ENCODE data around the gene CNOT2.
A peak's percentile ranks its signal among the peaks of the same experiment; 100 is the strongest.

Gene CNOT2

GRCh38 chr12:70251226-70251625 lies 8.0 kb downstream of the CNOT2 start:
- no peak overlapping the region for H3K14ac ChIP-seq (ENCODE audit: low read length)
- H3K27ac ChIP-seq (ENCODE audit: low read depth, low read length): no peak overlapping the region
- H3K27me3 ChIP-seq (ENCODE audit: insufficient read depth, low read length): no peaks in the 10 kb centered on the region
- H3K9me3 ChIP-seq (ENCODE audit: insufficient read depth, low read depth, low read length): no peaks in the 10 kb centered on the region
- H2AK5ac ChIP-seq (ENCODE audit: low read length): no peak overlapping the region
- H2AFZ ChIP-seq (ENCODE audit: insufficient read depth, low read length, poor library complexity): no peak overlapping the region
- peak overlapping the region; percentile 69 for H3K4ac ChIP-seq (ENCODE audit: low read depth, low read length)
- H2BK5ac ChIP-seq (ENCODE audit: low read depth, low read length, poor library complexity): no peak overlapping the region
- H3K9ac ChIP-seq (ENCODE audit: low read length): no peak overlapping the region
- no peak overlapping the region for H3K23ac ChIP-seq (ENCODE audit: low read length)
- no peak overlapping the region for H2BK12ac ChIP-seq (ENCODE audit: low read length)
- no peak overlapping the region for H4K91ac ChIP-seq (ENCODE audit: low read depth, low read length)
- H3K36me3 ChIP-seq (ENCODE audit: control insufficient read depth in 1 of 2, insufficient read depth in 2 of 2, low read length in 2 of 2): no peaks in the 10 kb centered on the region
- WGBS (ENCODE audit: extremely low coverage, insufficient coverage, insufficient read length): no CpG with 5 or more reads among the region's 2 CpGs
- no peak overlapping the region for H4K8ac ChIP-seq (ENCODE audit: low read depth, low read length)
- H3K4me2 ChIP-seq (ENCODE audit: low read length): no peak overlapping the region
- H3K79me1 ChIP-seq (ENCODE audit: low read length): no peaks in the 10 kb centered on the region
- H4K12ac ChIP-seq (ENCODE audit: low read depth, low read length): no peak overlapping the region
- H3K79me2 ChIP-seq (ENCODE audit: control insufficient read depth, insufficient read depth, low read length, poor library complexity): peaks cover 2% of the 10 kb centered on the region
- no peaks in the 10 kb centered on the region for H3K4me1 ChIP-seq (ENCODE audit: control insufficient read depth in 1 of 2, insufficient read depth in 2 of 2, low read length in 2 of 2)
- no peak overlapping the region for H3K18ac ChIP-seq (ENCODE audit: low read length)
- DNase-seq: no peak
- no peak overlapping the region for H3K4me3 ChIP-seq (ENCODE audit: low read depth, low read length)
- no peak overlapping the region for H2BK120ac ChIP-seq (ENCODE audit: insufficient read depth, low read length, poor library complexity)

GRCh38 chr12:70251661-70252060 lies 8.4 kb downstream of the CNOT2 start:
- Histone ChIP-seq H3K4me2 (ENCODE audit: low read length) (no peak overlapping the region), H3K36me3 (ENCODE audit: control insufficient read depth in 1 of 2, insufficient read depth in 2 of 2, low read length in 2 of 2) (no peaks in the 10 kb centered on the region), H2AFZ (ENCODE audit: insufficient read depth, low read length, poor library complexity) (no peak overlapping the region), H3K27ac (ENCODE audit: low read depth, low read length) (no peak overlapping the region), H3K9me3 (ENCODE audit: insufficient read depth, low read depth, low read length) (no peaks in the 10 kb centered on the region), H3K23ac (ENCODE audit: low read length) (no peak overlapping the region), H3K14ac (ENCODE audit: low read length) (no peak overlapping the region), H4K12ac (ENCODE audit: low read depth, low read length) (no peak overlapping the region), H4K8ac (ENCODE audit: low read depth, low read length) (no peak overlapping the region), H4K91ac (ENCODE audit: low read depth, low read length) (no peak overlapping the region), H3K79me2 (ENCODE audit: control insufficient read depth, insufficient read depth, low read length, poor library complexity) (peaks cover 2% of the 10 kb centered on the region), H2BK5ac (ENCODE audit: low read depth, low read length, poor library complexity) (no peak overlapping the region), H2AK5ac (ENCODE audit: low read length) (no peak overlapping the region), H3K4me3 (ENCODE audit: low read depth, low read length) (no peak overlapping the region), H3K27me3 (ENCODE audit: insufficient read depth, low read length) (no peaks in the 10 kb centered on the region), H3K4me1 (ENCODE audit: control insufficient read depth in 1 of 2, insufficient read depth in 2 of 2, low read length in 2 of 2) (no peaks in the 10 kb centered on the region), H3K9ac (ENCODE audit: low read length) (no peak overlapping the region), H2BK120ac (ENCODE audit: insufficient read depth, low read length, poor library complexity) (no peak overlapping the region), H2BK12ac (ENCODE audit: low read length) (no peak overlapping the region), H3K18ac (ENCODE audit: low read length) (no peak overlapping the region), H3K79me1 (ENCODE audit: low read length) (no peaks in the 10 kb centered on the region), H3K4ac (ENCODE audit: low read depth, low read length) (no peak overlapping the region)
- no peak for DNase-seq
- no CpG with 5 or more reads among the region's 2 CpGs for WGBS (ENCODE audit: extremely low coverage, insufficient coverage, insufficient read length)

GRCh38 chr12:70252832-70253231 lies 9.6 kb downstream of the CNOT2 start:
- H4K8ac ChIP-seq (ENCODE audit: low read depth, low read length): no peak overlapping the region
- H2AK5ac ChIP-seq (ENCODE audit: low read length): no peak overlapping the region
- H3K79me1 ChIP-seq (ENCODE audit: low read length): no peaks in the 10 kb centered on the region
- H2BK120ac ChIP-seq (ENCODE audit: insufficient read depth, low read length, poor library complexity): no peak overlapping the region
- H3K27ac ChIP-seq (ENCODE audit: low read depth, low read length): no peak overlapping the region
- H3K9me3 ChIP-seq (ENCODE audit: insufficient read depth, low read depth, low read length): no peaks in the 10 kb centered on the region
- H3K36me3 ChIP-seq (ENCODE audit: control insufficient read depth in 1 of 2, insufficient read depth in 2 of 2, low read length in 2 of 2): no peaks in the 10 kb centered on the region
- H2BK5ac ChIP-seq (ENCODE audit: low read depth, low read length, poor library complexity): no peak overlapping the region
- no peak overlapping the region for H3K4me3 ChIP-seq (ENCODE audit: low read depth, low read length)
- H3K4me2 ChIP-seq (ENCODE audit: low read length): no peak overlapping the region
- H3K27me3 ChIP-seq (ENCODE audit: insufficient read depth, low read length): no peaks in the 10 kb centered on the region
- no peak overlapping the region for H3K18ac ChIP-seq (ENCODE audit: low read length)
- no peak overlapping the region for H3K4ac ChIP-seq (ENCODE audit: low read depth, low read length)
- H3K14ac ChIP-seq (ENCODE audit: low read length): no peak overlapping the region
- H4K12ac ChIP-seq (ENCODE audit: low read depth, low read length): no peak overlapping the region
- H4K91ac ChIP-seq (ENCODE audit: low read depth, low read length): no peak overlapping the region
- no peak for DNase-seq
- H3K23ac ChIP-seq (ENCODE audit: low read length): no peak overlapping the region
- H2BK12ac ChIP-seq (ENCODE audit: low read length): no peak overlapping the region
- WGBS (ENCODE audit: extremely low coverage, insufficient coverage, insufficient read length): 100% methylated on average over 2 of the region's 4 CpGs
- H3K79me2 ChIP-seq (ENCODE audit: control insufficient read depth, insufficient read depth, low read length, poor library complexity): no peaks in the 10 kb centered on the region
- H3K9ac ChIP-seq (ENCODE audit: low read length): no peak overlapping the region
- no peaks in the 10 kb centered on the region for H3K4me1 ChIP-seq (ENCODE audit: control insufficient read depth in 1 of 2, insufficient read depth in 2 of 2, low read length in 2 of 2)
- no peak overlapping the region for H2AFZ ChIP-seq (ENCODE audit: insufficient read depth, low read length, poor library complexity)

GRCh38 chr12:70254225-70254624 lies 11.0 kb downstream of the CNOT2 start:
- Histone ChIP-seq H3K36me3 (ENCODE audit: control insufficient read depth in 1 of 2, insufficient read depth in 2 of 2, low read length in 2 of 2) (no peaks in the 10 kb centered on the region), H4K8ac (ENCODE audit: low read depth, low read length) (no peak overlapping the region), H3K18ac (ENCODE audit: low read length) (no peak overlapping the region), H3K4me3 (ENCODE audit: low read depth, low read length) (no peak overlapping the region), H2BK12ac (ENCODE audit: low read length) (no peak overlapping the region), H2AK5ac (ENCODE audit: low read length) (no peak overlapping the region), H2AFZ (ENCODE audit: insufficient read depth, low read length, poor library complexity) (no peak overlapping the region), H2BK120ac (ENCODE audit: insufficient read depth, low read length, poor library complexity) (no peak overlapping the region), H3K27me3 (ENCODE audit: insufficient read depth, low read length) (no peaks in the 10 kb centered on the region), H3K4ac (ENCODE audit: low read depth, low read length) (no peak overlapping the region), H3K27ac (ENCODE audit: low read depth, low read length) (no peak overlapping the region), H2BK5ac (ENCODE audit: low read depth, low read length, poor library complexity) (no peak overlapping the region), H4K91ac (ENCODE audit: low read depth, low read length) (no peak overlapping the region), H3K9ac (ENCODE audit: low read length) (no peak overlapping the region), H3K79me1 (ENCODE audit: low read length) (no peaks in the 10 kb centered on the region), H3K4me2 (ENCODE audit: low read length) (no peak overlapping the region), H3K4me1 (ENCODE audit: control insufficient read depth in 1 of 2, insufficient read depth in 2 of 2, low read length in 2 of 2) (peaks cover 0 to 2% of the 10 kb centered on the region in 2 experiments), H3K14ac (ENCODE audit: low read length) (no peak overlapping the region), H4K12ac (ENCODE audit: low read depth, low read length) (no peak overlapping the region), H3K79me2 (ENCODE audit: control insufficient read depth, insufficient read depth, low read length, poor library complexity) (no peaks in the 10 kb centered on the region), H3K9me3 (ENCODE audit: insufficient read depth, low read depth, low read length) (no peaks in the 10 kb centered on the region), H3K23ac (ENCODE audit: low read length) (no peak overlapping the region)
- no CpG with 5 or more reads among the region's 5 CpGs for WGBS (ENCODE audit: extremely low coverage, insufficient coverage, insufficient read length)
- no peak for DNase-seq
